Measurements from ENCODE around the gene ARHGAP15.
"Not testable (repeated sequence)": the region's sequence is repeated elsewhere in the genome, so short reads cannot be mapped to it uniquely, and the experiment has no call there.

Gene ARHGAP15

DNA sequence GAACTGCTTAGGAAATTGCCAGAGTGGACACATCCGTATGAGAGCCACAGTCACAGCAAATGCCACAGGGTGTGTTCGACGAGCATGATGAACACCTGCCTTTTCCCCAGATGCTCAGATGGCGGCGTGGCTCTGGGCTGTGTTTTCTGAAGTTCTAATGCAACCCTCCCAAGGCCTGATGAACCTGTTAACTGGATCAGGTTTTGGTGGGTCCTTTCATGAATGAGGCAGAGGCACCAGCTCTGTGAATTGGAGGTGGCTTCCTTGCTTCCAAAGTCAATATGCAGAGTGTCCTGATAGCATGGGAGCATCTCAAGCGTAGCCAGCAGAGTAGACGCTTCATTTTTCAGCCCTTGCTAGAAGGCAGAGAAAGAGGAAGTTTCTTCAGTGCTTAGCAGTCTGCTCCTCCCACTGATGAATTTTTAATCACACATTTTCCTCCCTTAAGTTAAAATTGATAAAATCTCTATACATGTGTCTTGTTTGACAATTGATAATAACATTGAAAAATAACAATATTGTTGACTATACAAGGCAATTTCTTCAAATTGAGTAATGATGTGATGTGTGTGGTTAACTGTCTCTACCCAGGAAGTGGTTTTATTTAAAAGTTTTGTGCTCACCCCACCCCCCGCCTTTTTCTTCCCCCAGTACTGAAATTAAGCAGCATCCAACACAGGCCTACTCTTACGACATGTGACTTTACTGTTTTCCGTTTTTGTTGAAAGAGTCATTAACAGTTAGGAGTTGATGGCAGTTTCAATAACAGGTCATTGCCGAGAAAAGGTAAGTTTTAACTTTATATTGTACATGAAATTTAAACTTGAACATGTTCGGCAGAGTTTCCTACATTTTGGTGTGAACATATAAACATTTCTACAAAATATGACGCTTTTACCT is at the start of gene ARHGAP15:
TSS of gene ARHGAP15 (plus strand) at position 739 of the 900 bp plus-strand sequence.
- DNase-seq: peak in 3 of 14 donors; percentile 10 to 13 (median 13)

DNA sequence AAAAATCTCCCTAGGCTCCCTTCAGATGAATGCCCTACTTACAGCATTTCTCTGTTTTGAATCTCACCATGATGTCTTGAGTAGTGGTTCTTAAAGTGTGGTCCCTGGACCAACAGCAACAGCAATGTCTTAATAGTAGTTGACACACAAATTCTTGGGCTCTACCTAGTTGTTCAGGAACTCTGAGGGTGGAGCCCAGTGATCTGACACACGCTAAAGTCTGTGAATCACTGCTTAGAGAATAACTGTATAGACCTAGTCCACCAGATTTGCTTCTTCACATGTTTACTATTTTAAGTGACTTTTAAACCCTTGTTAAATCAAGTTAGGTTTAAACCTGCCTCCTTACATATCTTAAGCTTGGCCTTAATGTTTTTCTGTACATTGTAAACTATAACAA is 47.6 kb upstream of the ARHGAP15 start:
- DNase-seq: no peak

DNA sequence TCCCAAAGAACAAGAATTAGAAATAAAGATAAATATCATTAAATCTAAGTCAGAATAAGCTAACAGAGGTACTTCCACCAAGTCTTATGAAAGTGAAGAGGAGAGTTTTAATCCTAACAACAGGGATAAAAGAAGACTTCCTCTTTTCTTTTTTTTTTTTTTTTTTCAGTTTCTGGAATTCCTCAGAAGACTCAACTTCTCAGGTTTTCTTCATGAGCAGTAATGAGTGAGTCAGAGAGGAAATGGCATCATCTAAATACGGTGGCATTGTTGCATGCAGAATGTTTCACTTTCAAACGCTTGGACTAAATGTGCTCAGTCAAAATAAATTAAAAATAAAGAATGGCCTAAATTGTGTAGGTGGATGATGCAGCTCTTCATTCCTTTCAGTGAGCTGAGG is 45.6 kb upstream of the ARHGAP15 start:
- peak in 1 of 14 donors; percentile 4 for DNase-seq

DNA sequence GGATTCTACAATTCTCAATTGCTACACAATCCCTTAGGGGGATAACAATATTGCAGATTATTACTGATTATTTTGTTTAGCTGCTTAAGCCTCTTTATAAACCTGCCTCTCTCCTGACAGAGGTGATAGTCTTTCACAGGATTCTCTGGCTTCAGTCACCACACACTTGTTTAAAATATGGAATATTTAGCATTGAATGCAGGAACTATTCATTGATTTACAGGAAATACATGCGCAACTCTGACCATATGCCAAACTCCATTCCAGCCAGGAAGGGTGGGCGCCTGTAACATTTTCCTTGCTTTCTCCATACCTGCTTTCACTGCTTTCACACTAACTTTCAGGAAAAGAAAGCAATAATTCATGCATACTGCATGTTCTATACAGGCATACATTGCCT is 44.8 kb upstream of the ARHGAP15 start:
- no peak for DNase-seq

DNA sequence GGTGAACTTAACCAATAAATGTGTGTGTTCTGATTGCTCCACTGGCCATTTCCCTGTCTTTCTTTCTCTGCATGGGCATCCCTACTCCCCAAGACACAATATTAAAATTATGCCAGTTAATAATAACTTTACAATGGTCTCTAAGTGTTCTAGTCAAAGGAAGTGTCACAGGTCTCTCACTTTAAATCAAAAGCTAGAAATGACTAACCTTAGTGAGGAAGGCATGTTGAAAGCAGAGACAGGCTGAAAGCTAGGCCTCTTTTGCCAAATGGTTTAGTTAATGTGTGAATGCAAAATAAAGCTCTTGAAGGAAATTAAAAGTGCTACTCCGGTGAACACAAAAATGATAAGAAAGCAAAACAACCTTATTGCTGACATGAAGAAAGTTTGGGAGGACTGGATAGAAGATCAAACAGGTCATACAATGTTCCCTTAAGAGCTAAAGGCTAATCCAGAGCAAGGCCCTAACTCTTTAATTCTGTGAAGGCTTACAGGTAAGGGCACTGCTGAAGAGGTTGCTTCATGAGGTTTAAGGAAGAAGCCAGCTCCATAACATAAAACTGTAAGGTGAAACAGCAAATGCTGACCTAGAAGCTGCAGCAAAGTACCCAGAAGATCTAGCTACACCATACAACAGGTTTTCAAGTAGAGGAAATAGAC is 44.0 kb upstream of the ARHGAP15 start:
- DNase-seq: no peak

DNA sequence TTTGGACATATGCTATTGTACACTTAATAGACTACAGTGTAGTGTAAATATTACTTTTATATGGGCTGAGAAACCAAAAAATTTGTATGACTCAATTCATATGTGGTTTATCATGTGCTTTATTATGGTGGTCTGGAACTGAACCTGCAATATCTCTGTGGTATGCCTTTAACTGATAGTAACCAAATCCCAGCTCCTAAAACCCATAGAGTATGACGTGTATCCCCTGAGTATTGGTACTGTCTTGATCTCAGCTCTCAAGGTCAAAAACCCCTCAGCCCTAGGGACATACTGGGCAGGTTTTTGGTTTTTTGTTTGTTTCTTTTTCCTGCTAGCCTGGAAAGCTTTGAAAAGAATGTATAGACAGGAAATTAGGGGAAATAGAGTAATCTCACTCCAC is 42.2 kb upstream of the ARHGAP15 start:
- DNase-seq: no peak

DNA sequence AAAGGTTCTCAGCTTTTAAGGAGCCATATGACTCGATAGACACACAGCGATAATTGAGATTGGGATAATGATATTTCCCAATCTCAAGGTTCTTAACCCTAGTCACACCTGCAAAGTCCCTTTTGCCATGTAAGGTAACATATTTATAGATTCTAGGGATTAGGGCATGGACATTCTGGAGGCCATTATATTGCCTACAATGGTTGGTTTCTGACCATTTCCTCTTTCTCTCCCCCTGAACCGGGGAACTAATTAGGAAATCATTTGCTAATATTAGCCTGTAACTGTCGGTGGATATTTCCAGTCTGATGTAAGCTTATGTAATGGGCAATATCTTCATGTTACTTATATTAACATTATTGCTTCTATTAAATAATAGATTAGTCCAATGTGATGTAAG is 40.8 kb upstream of the ARHGAP15 start:
- DNase-seq: no peak

DNA sequence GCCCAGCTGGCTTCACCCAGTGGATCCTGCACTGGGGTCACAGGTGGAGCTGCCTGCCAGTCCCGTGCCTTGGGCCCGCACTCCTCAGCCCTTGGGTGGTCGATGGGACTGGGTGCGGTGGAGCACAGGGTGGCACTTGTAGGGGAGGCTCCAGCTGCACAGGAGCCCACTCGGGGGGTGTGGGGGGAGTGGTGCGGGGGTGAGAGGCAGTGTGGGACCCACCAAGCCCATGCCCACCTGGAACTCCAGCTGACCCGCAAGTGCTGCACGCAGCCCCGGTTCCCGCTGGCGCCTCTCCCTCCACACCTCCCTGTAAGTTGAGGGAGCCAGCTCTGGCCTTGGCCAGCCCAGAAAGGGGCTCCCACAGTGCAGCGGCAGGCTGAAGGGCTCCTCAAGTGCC is 39.7 kb upstream of the ARHGAP15 start:
- not testable (repeated sequence) for DNase-seq

DNA sequence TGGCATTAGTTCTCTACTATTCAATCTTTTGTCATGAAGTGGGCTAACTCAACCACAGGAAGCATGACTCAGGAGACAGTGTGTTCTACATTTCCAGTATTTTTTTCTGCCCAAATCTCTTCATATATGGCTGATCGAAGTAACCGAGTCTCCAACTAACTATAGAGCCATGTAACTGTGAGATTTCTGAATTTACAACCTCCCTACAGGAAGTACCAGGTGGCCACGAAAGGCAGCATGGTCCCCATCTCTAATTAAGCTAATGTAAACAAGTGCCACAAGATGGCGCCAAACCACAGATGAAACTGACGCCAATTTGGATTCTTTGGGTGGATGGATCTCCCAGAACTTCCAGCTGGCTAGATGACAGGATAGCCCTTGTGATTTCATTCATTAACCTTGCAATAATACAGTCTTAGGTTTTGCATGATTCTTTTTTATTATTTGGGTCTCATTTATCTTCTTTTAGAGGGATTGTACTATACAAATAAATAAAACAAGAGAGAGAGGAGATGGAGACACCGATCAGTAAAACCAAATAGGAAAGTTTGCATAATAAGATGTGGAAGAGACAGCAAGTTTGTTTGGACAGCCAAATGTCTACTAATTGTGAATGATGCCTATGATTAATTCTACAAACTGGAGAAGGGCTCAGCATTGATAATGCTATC is 18.3 kb upstream of the ARHGAP15 start:
- DNase-seq: peak in 9 of 14 donors; percentile 3 to 50 (median 18)

DNA sequence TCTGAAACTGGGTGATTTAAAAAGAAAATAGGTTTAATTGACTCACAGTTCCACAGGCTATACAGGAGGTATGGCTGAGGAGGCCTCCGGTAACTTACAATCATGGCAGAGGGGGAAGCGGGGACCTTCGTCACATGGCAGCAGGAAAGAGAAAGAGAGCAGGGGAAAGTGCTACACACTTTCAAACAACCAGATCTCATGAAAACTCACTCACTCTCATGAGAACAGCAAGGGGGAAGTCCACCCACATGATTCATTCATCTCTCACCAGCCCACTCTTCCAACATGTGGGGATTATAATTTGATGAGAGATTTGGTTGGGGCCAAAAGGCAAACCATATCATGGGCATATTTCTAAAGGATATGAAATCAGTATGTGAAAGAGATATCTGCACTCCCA is 12.0 kb upstream of the ARHGAP15 start:
- no peak for DNase-seq

DNA sequence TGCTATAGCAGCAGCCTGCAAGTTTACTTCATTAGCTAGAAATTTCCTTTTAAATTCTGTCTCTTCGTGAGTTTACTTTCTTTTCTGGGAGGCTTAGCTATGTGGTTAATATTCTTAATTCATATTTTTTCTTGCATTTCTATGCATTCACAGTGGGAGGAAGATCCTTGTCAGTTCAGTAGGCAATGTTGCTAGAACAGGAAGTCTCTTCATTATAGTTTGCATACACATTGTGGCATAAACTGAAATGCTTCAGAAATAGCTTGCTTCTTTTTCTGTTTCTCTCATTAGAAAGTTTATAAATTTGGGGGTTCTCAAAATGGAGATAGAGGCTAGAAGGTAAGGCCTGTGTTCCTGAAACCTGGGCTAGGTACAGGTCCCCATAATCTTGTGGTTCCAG is 8.1 kb upstream of the ARHGAP15 start:
- DNase-seq: no peak

DNA sequence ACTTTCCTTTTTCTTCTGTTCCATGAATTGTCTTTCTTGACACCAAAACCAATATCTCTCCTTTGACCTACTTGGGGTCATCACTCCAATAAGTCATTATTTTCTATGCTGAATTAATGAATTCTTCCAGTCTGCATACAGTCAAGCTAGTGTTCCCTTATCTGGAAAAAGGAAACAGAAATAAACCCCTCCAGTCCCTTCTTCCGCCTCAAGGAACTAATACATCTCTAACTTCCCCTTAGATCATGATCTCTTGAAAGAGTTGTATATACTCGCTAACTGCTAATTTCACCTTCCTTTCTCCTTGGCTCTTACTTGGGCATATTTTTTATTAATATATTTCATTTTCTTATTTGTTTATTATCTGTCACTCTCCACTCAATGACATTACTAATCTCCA is 7.3 kb upstream of the ARHGAP15 start:
- DNase-seq: no peak

DNA sequence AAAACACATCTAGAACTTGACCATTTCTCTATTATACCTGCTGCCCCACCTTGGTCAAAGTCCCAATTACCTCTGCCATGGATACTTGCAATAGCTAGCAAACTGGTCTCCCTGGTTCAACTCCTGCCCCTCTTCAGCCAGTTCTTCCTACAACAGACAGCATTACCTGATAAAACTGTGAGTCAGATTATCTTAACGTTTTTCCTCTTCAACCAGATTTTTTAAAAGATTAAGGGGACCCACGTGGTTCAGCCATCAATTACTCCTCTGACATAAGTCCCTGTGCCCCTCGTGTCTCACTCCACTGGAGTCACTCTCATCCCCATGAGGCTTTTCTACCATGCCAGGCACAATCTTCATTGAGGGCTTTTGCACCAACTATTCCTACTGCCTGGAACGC is 5.3 kb upstream of the ARHGAP15 start:
- DNase-seq: no peak

DNA sequence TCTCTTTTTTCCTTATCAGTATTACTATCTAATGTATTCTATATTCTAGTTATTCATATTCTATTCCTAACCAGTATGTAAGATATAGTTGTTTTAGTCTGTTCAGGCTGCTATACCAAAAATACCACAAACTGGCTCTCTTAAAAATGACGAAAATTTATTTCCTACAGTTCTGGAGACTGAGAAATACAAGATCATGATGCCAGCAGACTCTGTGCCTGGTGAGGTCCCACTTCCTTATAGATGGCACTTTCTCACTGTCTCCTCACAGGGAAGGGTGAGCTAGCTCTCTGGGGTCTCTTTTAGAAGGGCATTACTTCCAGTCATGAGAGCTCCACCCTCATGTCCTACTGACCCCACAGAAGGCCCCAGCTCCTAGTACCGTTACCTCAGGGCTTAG is 4.8 kb upstream of the ARHGAP15 start:
- DNase-seq: no peak

DNA sequence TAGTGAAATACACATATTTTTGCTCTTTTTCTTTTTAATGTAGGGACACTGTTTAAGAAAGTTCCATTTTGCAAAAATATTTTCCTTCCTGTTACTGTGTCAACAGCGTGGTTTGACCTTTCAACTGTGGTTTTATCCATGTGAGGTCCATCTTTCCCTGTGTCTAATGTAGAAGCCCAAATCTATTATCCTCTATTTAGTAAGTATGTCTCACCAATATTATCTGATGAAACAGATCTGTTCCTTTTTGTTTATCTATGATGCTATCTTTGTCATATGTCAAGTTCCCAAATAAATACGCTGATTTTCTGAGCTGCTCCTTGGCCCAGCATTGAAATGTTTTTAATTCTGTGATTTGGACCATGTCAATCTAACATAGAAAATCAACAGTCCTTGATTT is 3.5 kb upstream of the ARHGAP15 start:
- no peak for DNase-seq

DNA sequence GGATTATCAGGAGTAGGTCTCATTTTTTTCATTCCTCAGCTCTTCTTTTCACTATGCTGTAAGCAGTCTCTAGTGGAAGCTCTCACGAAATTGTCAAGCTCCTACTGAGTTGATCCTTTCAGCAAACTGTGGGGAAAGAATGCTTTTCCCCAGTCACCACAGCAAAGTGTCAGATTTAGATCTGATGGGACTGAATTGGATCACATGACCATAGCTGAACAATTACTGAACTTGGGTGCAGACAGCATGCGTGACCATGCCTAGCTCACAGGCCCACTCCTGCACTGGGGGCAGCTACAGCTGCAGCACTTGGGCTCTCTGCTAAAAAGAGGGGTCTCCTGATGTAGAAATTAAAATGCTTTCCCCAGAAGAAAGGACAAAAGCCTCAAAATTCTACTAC is 3.1 kb downstream of the ARHGAP15 start:
- DNase-seq: no peak

DNA sequence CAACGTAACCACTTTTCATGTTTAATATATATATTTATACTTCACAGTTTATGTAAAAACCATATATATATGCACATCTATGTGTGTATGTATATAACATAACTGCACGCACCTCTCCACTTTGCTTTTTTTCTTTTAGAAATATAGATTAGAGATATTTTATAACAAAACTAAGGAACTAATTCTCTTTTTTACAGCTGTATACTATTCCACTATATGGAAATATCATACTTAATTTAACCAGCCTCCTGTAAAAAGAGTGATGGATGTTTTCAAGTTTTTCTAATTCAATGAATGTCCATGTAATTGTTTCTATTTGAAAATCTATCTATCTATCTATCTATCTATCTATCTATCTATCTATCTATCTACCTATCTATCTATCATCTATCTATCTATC is 4.6 kb downstream of the ARHGAP15 start:
- no peak for DNase-seq

DNA sequence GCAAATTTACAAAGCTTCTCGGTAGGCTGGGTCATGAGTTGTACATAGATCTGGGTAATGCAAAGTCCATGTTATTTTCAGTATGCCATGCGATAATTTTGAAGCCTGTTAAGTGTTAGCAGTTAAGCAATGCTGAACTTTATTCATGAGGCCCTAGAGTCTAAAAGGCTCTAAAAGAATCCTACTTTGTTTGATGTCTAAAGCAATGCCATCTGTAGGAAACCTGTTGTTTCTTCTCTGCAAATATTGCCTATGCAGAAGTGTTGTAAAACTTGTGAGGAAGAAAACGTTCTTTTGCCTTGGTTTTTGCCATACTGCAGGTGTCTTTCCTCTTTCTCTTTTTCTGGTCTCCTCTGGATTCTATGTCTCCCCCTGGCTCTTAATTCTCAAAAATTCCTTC is 9.1 kb downstream of the ARHGAP15 start:
- no peak for DNase-seq

DNA sequence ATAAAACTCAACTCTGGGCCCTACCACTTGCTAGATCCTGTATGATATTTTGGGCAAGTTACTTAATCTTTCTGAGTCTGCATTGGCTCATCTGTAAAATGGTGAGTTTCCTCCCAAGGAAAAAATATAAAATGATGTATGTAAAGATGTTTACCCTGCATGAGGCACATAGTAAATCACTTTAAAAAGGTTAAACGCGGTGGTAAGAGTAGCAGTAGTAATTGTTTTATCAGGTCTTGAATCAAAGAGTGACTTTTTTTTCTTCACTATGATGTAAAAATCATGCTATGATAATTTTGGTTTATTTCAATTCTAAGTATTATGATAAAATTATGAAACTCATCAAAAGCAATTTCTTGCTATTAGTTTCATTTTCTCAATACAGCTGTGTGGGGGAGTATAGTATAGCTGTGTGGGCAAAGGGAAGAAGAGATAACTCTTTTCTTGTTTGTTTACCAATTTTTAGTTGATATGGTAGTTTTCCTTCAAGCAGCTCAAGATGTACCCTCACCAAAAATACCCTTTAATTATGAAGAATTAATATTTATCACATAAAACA is 10.7 kb downstream of the ARHGAP15 start:
- no peak for DNase-seq

DNA sequence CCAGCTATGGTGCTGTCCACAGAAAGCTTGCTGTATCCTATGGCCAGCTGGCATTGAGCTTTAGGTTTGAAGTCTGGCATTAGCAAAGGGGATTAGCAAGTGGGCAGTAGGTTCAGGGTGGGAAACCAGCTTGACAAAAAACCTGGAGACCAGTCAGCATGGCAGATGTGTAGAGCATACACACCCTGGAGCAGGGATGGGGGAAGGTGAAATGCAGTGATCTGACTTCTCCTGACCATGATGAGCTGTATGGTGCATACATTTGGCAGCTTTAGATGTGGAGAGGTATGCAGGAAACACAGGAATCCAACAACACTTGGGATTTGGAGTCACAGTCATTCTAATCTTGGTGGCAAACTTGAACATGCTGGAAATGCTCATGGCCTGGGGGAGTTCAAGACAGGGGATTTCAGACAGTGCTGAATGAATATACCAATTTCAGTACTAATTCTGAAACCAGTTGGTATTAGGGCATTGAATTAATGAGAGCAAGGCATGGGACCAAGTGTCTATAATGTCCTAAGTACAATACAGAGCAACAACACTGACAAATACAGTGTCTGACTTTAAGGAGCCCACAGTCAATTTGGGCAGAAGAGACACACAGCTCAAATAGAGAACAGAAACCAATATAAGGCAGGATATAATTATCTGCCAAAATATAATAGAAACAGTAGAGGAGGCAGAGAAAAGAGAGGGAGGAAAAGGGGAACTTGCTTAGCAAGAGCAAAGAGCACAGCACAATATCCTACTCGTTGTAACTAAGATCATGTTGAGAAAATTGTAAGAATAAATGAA is 11.8 kb downstream of the ARHGAP15 start:
- no peak for DNase-seq

DNA sequence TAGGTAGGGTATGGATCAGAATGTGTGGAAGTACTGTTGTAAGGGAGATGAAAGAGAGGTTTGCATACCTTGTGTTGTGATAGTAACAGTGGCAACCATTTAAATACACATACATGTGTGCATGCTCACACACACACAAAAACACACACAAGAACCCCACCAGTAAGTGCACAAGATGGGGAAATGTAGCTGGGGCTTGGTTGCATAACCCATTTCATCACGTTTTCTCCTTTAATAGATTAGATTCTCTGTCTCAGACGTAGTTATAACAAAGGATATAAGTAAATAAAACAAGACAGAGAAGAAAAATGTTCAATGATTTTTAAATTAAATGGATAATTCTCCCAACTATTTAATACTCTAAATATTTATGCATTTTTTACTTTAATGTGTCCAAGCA is 13.4 kb downstream of the ARHGAP15 start:
- DNase-seq: no peak

DNA sequence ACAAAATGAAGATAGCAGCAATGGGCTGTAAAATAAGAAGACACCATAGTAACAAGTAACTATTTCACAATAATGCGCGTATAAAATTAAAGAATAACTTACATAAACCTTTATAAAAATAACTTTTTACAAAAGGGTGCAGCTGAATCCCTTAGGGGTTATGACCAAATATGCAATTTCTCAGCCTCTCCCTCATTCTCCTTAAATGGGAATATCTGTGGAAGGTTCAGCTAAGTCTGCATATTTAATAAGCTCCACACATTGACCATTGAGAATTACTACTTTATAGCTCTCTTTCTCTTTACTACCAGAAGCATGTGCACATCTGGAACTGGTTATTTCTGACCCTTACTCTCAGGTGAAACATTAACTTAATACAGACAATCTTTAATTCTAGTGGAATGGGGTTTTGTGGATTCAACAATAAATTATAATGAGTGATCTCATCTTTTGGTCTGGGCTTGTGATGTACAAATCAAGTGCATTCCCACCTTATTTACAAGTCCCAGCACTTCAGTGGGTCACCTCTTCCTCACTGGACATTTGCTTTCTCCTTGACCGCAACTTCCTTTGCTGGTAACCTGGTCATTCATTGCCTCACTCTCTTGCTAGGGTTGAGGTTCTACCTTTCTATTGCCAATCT is 15.7 kb downstream of the ARHGAP15 start:
- no peak for DNase-seq
